Measurements from ENCODE around the gene TIGD7.

- TF ChIP-seq, protein P1, sequence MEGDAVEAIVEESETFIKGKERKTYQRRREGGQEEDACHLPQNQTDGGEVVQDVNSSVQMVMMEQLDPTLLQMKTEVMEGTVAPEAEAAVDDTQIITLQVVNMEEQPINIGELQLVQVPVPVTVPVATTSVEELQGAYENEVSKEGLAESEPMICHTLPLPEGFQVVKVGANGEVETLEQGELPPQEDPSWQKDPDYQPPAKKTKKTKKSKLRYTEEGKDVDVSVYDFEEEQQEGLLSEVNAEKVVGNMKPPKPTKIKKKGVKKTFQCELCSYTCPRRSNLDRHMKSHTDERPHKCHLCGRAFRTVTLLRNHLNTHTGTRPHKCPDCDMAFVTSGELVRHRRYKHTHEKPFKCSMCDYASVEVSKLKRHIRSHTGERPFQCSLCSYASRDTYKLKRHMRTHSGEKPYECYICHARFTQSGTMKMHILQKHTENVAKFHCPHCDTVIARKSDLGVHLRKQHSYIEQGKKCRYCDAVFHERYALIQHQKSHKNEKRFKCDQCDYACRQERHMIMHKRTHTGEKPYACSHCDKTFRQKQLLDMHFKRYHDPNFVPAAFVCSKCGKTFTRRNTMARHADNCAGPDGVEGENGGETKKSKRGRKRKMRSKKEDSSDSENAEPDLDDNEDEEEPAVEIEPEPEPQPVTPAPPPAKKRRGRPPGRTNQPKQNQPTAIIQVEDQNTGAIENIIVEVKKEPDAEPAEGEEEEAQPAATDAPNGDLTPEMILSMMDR (IDR thresholded peaks at IDR 0.05), result no peak
- TF ChIP-seq POLR2AphosphoS5 (IDR thresholded peaks at IDR 0.05; ENCODE audit: insufficient read depth in 1 of 2, low read depth in 1 of 2) (no peak), POLR2A (IDR thresholded peaks at IDR 0.05) (no peak)
Measured at GRCh38 chr16:3281222-3281820, 23.9 kb downstream of the TIGD7 start.
